ENCODE data around the gene DOCK2. TPM values are rescaled to one million over a fixed set of nuclear protein-coding genes. Genes with fewer than 3 reads are reported as not detected.
"Not testable (repeated sequence)": the region's sequence is repeated elsewhere in the genome, so short reads cannot be mapped to it uniquely, and the experiment has no call there.

DOCK2 gene
- total and polyA plus RNA-seq, 2 donors from 2014 or later, result 1.0 to 42.0 TPM

DNA sequence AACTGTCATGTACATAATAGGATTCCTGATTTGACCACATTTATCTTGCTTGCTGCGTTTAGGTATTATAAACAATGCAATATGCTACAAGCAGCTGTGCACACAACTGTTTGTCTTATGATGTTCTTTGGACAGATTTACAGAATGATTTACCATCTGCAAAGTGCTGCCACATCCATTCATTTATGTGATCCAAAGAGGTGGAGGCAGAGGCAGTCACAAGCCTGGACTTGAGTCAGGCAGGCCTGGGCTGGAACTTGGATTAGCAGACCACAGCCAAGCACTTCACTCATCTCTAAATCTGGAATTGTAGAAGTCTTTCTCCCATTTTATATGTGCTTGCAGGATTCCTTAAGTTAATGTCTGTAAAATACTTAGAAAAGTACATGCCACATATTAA lies 194.3 kb downstream of the DOCK2 start:
- TF ChIP-seq, protein P1, sequence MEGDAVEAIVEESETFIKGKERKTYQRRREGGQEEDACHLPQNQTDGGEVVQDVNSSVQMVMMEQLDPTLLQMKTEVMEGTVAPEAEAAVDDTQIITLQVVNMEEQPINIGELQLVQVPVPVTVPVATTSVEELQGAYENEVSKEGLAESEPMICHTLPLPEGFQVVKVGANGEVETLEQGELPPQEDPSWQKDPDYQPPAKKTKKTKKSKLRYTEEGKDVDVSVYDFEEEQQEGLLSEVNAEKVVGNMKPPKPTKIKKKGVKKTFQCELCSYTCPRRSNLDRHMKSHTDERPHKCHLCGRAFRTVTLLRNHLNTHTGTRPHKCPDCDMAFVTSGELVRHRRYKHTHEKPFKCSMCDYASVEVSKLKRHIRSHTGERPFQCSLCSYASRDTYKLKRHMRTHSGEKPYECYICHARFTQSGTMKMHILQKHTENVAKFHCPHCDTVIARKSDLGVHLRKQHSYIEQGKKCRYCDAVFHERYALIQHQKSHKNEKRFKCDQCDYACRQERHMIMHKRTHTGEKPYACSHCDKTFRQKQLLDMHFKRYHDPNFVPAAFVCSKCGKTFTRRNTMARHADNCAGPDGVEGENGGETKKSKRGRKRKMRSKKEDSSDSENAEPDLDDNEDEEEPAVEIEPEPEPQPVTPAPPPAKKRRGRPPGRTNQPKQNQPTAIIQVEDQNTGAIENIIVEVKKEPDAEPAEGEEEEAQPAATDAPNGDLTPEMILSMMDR (IDR thresholded peaks at IDR 0.05; ENCODE audit: borderline replicate concordance, extremely low read depth, insufficient read depth), result no peak
- Histone ChIP-seq H3K9ac (ENCODE audit: low read length in 3 of 3) (no peak overlapping the region), H3K27ac (ENCODE audit: low read depth in 2 of 2, low read length in 2 of 2) (no peak overlapping the region), H3K27me3 (ENCODE audit: control insufficient read depth, insufficient read depth, low read length) (no peaks in the 10 kb centered on the region), H3K9me3 (ENCODE audit: control insufficient read depth in 2 of 3, insufficient read depth in 1 of 3, low read length in 3 of 3) (no peaks in the 10 kb centered on the region), H3K36me3 (ENCODE audit: control insufficient read depth in 2 of 3, insufficient read depth in 3 of 3, low read length in 3 of 3) (no peaks in the 10 kb centered on the region), H3K4me1 (ENCODE audit: control insufficient read depth in 2 of 3, insufficient read depth in 2 of 3, low read depth in 1 of 3, low read length in 3 of 3) (no peaks in the 10 kb centered on the region), H3K4me3 (ENCODE audit: low read length in 3 of 3) (no peak overlapping the region)
- intact Hi-C loops (cut with DNase I), result no loop called here
- FAIRE-seq (no peak), DNase-seq (no peak)

- no peak overlapping the region for H3K4me3 ChIP-seq (ENCODE audit: low read length in 3 of 3)
- H3K27me3 ChIP-seq (ENCODE audit: control insufficient read depth, insufficient read depth, low read length), result no peaks in the 10 kb centered on the region
- no peak for DNase-seq
- no peaks in the 10 kb centered on the region for H3K9me3 ChIP-seq (ENCODE audit: control insufficient read depth in 2 of 3, insufficient read depth in 1 of 3, low read length in 3 of 3)
- H3K36me3 ChIP-seq (ENCODE audit: control insufficient read depth in 2 of 3, insufficient read depth in 3 of 3, low read length in 3 of 3), result no peaks in the 10 kb centered on the region
- no peak for FAIRE-seq
- intact Hi-C loops (cut with DNase I), result no loop called here
- H3K27ac ChIP-seq (ENCODE audit: low read depth in 2 of 2, low read length in 2 of 2), result no peak overlapping the region
- no peak overlapping the region for H3K9ac ChIP-seq (ENCODE audit: low read length in 3 of 3)
- TF ChIP-seq, protein P1 (IDR thresholded peaks at IDR 0.05; ENCODE audit: borderline replicate concordance, extremely low read depth, insufficient read depth), result no peak
- no peaks in the 10 kb centered on the region for H3K4me1 ChIP-seq (ENCODE audit: control insufficient read depth in 2 of 3, insufficient read depth in 2 of 3, low read depth in 1 of 3, low read length in 3 of 3)
These were observed 195.2 kb downstream of the DOCK2 start for GRCh38 chr5:169832304-169832703.

DNA sequence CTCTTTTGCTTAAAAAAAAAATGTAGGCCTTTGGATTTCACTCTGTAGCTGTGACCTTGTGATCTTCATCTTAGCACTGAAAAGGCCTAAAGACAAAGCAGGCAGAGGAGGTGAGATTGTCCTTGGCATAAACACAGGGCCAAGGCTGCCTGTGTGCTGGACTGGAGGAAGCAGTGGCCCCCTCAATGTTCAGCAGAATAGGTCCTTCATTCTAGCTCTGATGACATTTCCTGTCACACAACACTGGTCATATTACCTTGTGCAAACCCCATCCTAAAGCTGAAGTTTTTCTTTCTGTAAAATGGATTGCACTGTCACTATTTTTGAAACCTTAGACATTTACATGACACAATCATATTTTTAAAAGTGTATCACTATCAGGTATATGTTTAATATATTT lies 195.8 kb downstream of the DOCK2 start:
- DNase-seq, result no peak
- H3K4me3 ChIP-seq (ENCODE audit: low read length in 3 of 3), result no peak overlapping the region
- no peaks in the 10 kb centered on the region for H3K36me3 ChIP-seq (ENCODE audit: control insufficient read depth in 2 of 3, insufficient read depth in 3 of 3, low read length in 3 of 3)
- H3K4me1 ChIP-seq (ENCODE audit: control insufficient read depth in 2 of 3, insufficient read depth in 2 of 3, low read depth in 1 of 3, low read length in 3 of 3), result no peaks in the 10 kb centered on the region
- intact Hi-C loops (cut with DNase I), result no loop called here
- TF ChIP-seq, protein P1 (IDR thresholded peaks at IDR 0.05; ENCODE audit: borderline replicate concordance, extremely low read depth, insufficient read depth), result no peak
- no peaks in the 10 kb centered on the region for H3K9me3 ChIP-seq (ENCODE audit: control insufficient read depth in 2 of 3, insufficient read depth in 1 of 3, low read length in 3 of 3)
- H3K9ac ChIP-seq (ENCODE audit: low read length in 3 of 3), result no peak overlapping the region
- no peak overlapping the region for H3K27ac ChIP-seq (ENCODE audit: low read depth in 2 of 2, low read length in 2 of 2)
- H3K27me3 ChIP-seq (ENCODE audit: control insufficient read depth, insufficient read depth, low read length), result no peaks in the 10 kb centered on the region
- no peak for FAIRE-seq

GRCh38 chr5:169833681-169834292 lies 196.7 kb downstream of the DOCK2 start:
- H3K36me3 ChIP-seq (ENCODE audit: control insufficient read depth in 2 of 3, insufficient read depth in 3 of 3, low read length in 3 of 3); H3K4me1 ChIP-seq (ENCODE audit: control insufficient read depth in 2 of 3, insufficient read depth in 2 of 3, low read depth in 1 of 3, low read length in 3 of 3); H3K4me3 ChIP-seq (ENCODE audit: low read length in 3 of 3); intact Hi-C loops (cut with DNase I); H3K9ac ChIP-seq (ENCODE audit: low read length in 3 of 3); FAIRE-seq; H3K27ac ChIP-seq (ENCODE audit: low read depth in 2 of 2, low read length in 2 of 2); H3K27me3 ChIP-seq (ENCODE audit: control insufficient read depth, insufficient read depth, low read length); H3K9me3 ChIP-seq (ENCODE audit: control insufficient read depth in 2 of 3, insufficient read depth in 1 of 3, low read length in 3 of 3): not testable (repeated sequence)
- DNase-seq, result peak in 1 of 5 donors; percentile 19

DNA sequence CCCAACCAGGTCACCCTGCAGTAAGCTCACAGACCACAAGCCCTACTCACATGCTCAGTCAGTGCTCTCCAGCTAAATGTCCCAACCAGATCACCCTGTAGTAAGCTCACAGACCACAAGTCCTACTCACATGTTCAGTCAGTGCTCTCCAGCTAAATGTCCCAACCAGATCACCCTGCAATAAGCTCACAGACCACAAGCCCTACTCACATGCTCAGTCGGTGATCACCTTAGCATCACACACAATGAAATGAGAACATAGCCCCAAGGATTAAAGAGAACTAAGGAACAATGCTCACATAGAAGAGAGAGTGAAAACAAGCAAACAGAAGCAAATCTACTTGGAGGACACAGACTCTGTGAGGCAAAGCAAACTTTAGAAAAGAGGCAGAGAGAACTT lies 197.5 kb downstream of the DOCK2 start:
- H3K9ac ChIP-seq (ENCODE audit: low read length in 3 of 3); H3K4me1 ChIP-seq (ENCODE audit: control insufficient read depth in 2 of 3, insufficient read depth in 2 of 3, low read depth in 1 of 3, low read length in 3 of 3); H3K27me3 ChIP-seq (ENCODE audit: control insufficient read depth, insufficient read depth, low read length); H3K27ac ChIP-seq (ENCODE audit: low read depth in 2 of 2, low read length in 2 of 2); H3K36me3 ChIP-seq (ENCODE audit: control insufficient read depth in 2 of 3, insufficient read depth in 3 of 3, low read length in 3 of 3); DNase-seq; FAIRE-seq; intact Hi-C loops (cut with DNase I); H3K9me3 ChIP-seq (ENCODE audit: control insufficient read depth in 2 of 3, insufficient read depth in 1 of 3, low read length in 3 of 3); H3K4me3 ChIP-seq (ENCODE audit: low read length in 3 of 3): not testable (repeated sequence)

Measured in kidney (tissue), 14 donors.